ENCODE data around the gene UBE2J2.

Gene UBE2J2

GRCh38 chr1:1274299-1274930 lies 761 bp upstream of the UBE2J2 start:
- DNase-seq (ENCODE audit: low spot score) = no peak
- TF ChIP-seq CTCF (IDR thresholded peaks at IDR 0.05; ENCODE audit: extremely low read depth, missing control alignments) = no peak

GRCh38 chr1:1273209-1273511 lies 494 bp downstream of the UBE2J2 start:
- no peak for TF ChIP-seq CTCF (IDR thresholded peaks at IDR 0.05; ENCODE audit: extremely low read depth, missing control alignments)
- no peak for DNase-seq (ENCODE audit: low spot score)

GRCh38 chr1:1272341-1273208 lies 1.1 kb downstream of the UBE2J2 start:
- no peak for TF ChIP-seq CTCF (IDR thresholded peaks at IDR 0.05; ENCODE audit: extremely low read depth, missing control alignments)

GRCh38 chr1:1270813-1271212 lies 2.8 kb downstream of the UBE2J2 start:
- no peak for DNase-seq (ENCODE audit: low spot score)
- TF ChIP-seq CTCF (IDR thresholded peaks at IDR 0.05; ENCODE audit: extremely low read depth, missing control alignments) = no peak

More at GRCh38 chr1:1272341-1273208, 1.1 kb downstream of the UBE2J2 start:
- no peak for DNase-seq (ENCODE audit: low spot score)

GRCh38 chr1:1268284-1268682 lies 5.4 kb downstream of the UBE2J2 start:
- TF ChIP-seq CTCF (IDR thresholded peaks at IDR 0.05; ENCODE audit: extremely low read depth, missing control alignments) = no peak
- DNase-seq (ENCODE audit: low spot score) = no peak

GRCh38 chr1:1267488-1268283 lies 6.0 kb downstream of the UBE2J2 start:
- no peak for TF ChIP-seq CTCF (IDR thresholded peaks at IDR 0.05; ENCODE audit: extremely low read depth, missing control alignments)
- DNase-seq (ENCODE audit: low spot score) = no peak

- no peak for TF ChIP-seq CTCF (IDR thresholded peaks at IDR 0.05; ENCODE audit: extremely low read depth, missing control alignments)
- DNase-seq (ENCODE audit: low spot score) = no peak
These were observed 8.8 kb downstream of the UBE2J2 start for GRCh38 chr1:1264868-1265272.
